ENCODE measurements around the gene C10orf105.

GRCh38 chr10:71725249-71725648 is 5.7 kb upstream of the C10orf105 start:
- no peak for TF ChIP-seq CEBPB (IDR thresholded peaks at IDR 0.05; ENCODE audit: borderline replicate concordance, low read depth, low read length)
- TF ChIP-seq MAFG (CRISPR knock-in tag; IDR thresholded peaks at IDR 0.05): no peak
- TF ChIP-seq CTCF (CRISPR knock-in tag; IDR thresholded peaks at IDR 0.05): no peak
- no peak for TF ChIP-seq ZNF567 (CRISPR knock-in tag; IDR thresholded peaks at IDR 0.05; ENCODE audit: borderline replicate concordance)
- no peak for TF ChIP-seq EZH2 (conservative IDR thresholded peaks at IDR 0.05; ENCODE audit: low read depth, low read length)
- no peak for TF ChIP-seq ADNP (CRISPR knock-in tag; IDR thresholded peaks at IDR 0.05)
